HG03108 (cell line): ENCODE measurements around the gene HHAT.

Experiments
- ATAC-seq: cut with Tn5 transposase; IDR thresholded peaks from one replicate; pipeline ENCODE4 v1.9.1; 2021; ENCODE audit warnings: moderate library complexity; ENCODE audit not compliant: unreplicated experiment

Gene HHAT

GRCh38 chr1:210663730-210664573, 335.2 kb downstream of the HHAT start:
- no peak for ATAC-seq

- no peak for ATAC-seq
Measured at GRCh38 chr1:210669951-210670350, 341.2 kb downstream of the HHAT start.

GRCh38 chr1:210674151-210674550, 345.4 kb downstream of the HHAT start:
- no peak for ATAC-seq

- ATAC-seq, result no peak
Measured at GRCh38 chr1:210676539-210676938, 347.8 kb downstream of the HHAT start.

- ATAC-seq, result no peak
Measured at GRCh38 chr1:210677533-210677932, 348.8 kb downstream of the HHAT start.

GRCh38 chr1:210678306-210678705, 349.6 kb downstream of the HHAT start:
- ATAC-seq, result no peak

- no peak for ATAC-seq
Measured at GRCh38 chr1:210681158-210681557, 352.5 kb downstream of the HHAT start.

- ATAC-seq, result no peak
Measured at GRCh38 chr1:210683403-210684047, 354.8 kb downstream of the HHAT start.

GRCh38 chr1:210684466-210685294, 356.0 kb downstream of the HHAT start:
- ATAC-seq, result peak; percentile 83

GRCh38 chr1:210685295-210685650, 356.6 kb downstream of the HHAT start:
- ATAC-seq, result no peak

GRCh38 chr1:210686841-210687240, 358.1 kb downstream of the HHAT start:
- ATAC-seq, result no peak

- no peak for ATAC-seq
Measured at GRCh38 chr1:210687582-210688279, 359.0 kb downstream of the HHAT start.

- no peak for ATAC-seq
Measured at GRCh38 chr1:210688512-210689234, 360.0 kb downstream of the HHAT start.

GRCh38 chr1:210689826-210690225, 361.1 kb downstream of the HHAT start:
- ATAC-seq, result no peak

GRCh38 chr1:210690236-210690635, 361.5 kb downstream of the HHAT start:
- ATAC-seq, result no peak

GRCh38 chr1:210691039-210691610, 362.4 kb downstream of the HHAT start:
- ATAC-seq, result no peak

GRCh38 chr1:210692796-210693195, 364.1 kb downstream of the HHAT start:
- no peak for ATAC-seq

GRCh38 chr1:210695026-210695425, 366.3 kb downstream of the HHAT start:
- ATAC-seq, result no peak

GRCh38 chr1:210696709-210697108, 368.0 kb downstream of the HHAT start:
- ATAC-seq, result peak; percentile 95

- ATAC-seq, result no peak
Measured at GRCh38 chr1:210697185-210697584, 368.5 kb downstream of the HHAT start.
